CD4-positive, alpha-beta T cell (primary cell): ENCODE results near the gene IFNA8. TPM values are rescaled to one million over a fixed set of nuclear protein-coding genes. Genes with fewer than 3 reads are reported as not detected.

ENCODE experiments used
- ATAC-seq: fragments of 200-7000 bp; cut with Tn5 transposase; one replicate; pipeline ENCODE4 v1.10.0; 2022; ENCODE audit warnings: mild to moderate bottlenecking; ENCODE audit not compliant: poor library complexity
- CTCF ChIA-PET: fragments of 350-600 bp; sonication (Branson Sonifier 250); formaldehyde crosslinking; loops from one replicate; lab custom pipeline; 2021; ENCODE audit warnings: antibody characterized with exemption, inconsistent platforms; lab: Charles Lee
- POLR2A ChIA-PET: fragments of 350-600 bp; sonication (Branson Sonifier 250); formaldehyde crosslinking; loops from one replicate; lab custom pipeline; 2021; ENCODE audit warnings: antibody characterized with exemption, inconsistent platforms; lab: Charles Lee
- DNase-seq, 14 experiments: peaks; one replicate each; pipeline ENCODE4 v3.0.0-alpha.2; 2013 to 2020; ENCODE audit warnings: mixed read lengths in 2 of 14
- H3K27ac ChIP-seq, 2 donors: one replicate each; pipeline versions ENCODE4 v1.5.1 to v1.7.0; 2013; ENCODE audit warnings: low read length in 2 of 2, low read depth in 1 of 2, mild to moderate bottlenecking in 1 of 2
- H3K27me3 ChIP-seq, 2 experiments: 1 replicate in 1 of 2; 2 replicates in 1 of 2; pipeline versions ENCODE4 v1.6.1 to v1.7.0; 2013; ENCODE audit warnings: low read length in 2 of 2, control low read depth in 1 of 2, mild to moderate bottlenecking in 1 of 2, moderate library complexity in 1 of 2; ENCODE audit not compliant: insufficient read depth in 2 of 2, control insufficient read depth in 1 of 2
- H3K36me3 ChIP-seq: one replicate; pipeline ENCODE4 v1.6.1; 2013; ENCODE audit warnings: low read length, control low read depth; ENCODE audit not compliant: insufficient read depth
- H3K4me1 ChIP-seq: one replicate; pipeline ENCODE4 v1.6.1; 2013; ENCODE audit warnings: low read length, control low read depth; ENCODE audit not compliant: insufficient read depth
- H3K4me3 ChIP-seq: one replicate; pipeline ENCODE4 v1.5.1; 2013; ENCODE audit warnings: mild to moderate bottlenecking, low read length, moderate library complexity
- H3K9me3 ChIP-seq, 2 experiments: 1 replicate in 1 of 2; 2 replicates in 1 of 2; pipeline versions ENCODE4 v1.6.1 to v1.7.0; 2013; ENCODE audit warnings: low read length in 2 of 2, mild to moderate bottlenecking in 2 of 2, control low read depth in 1 of 2, moderate library complexity in 1 of 2; ENCODE audit not compliant: control insufficient read depth in 1 of 2, insufficient read depth in 1 of 2
- H3K27ac Mint-ChIP-seq: one replicate; pipeline ENCODE4 v1.8.0; 2020; ENCODE audit warnings: mixed read lengths
- H3K27me3 Mint-ChIP-seq: one replicate; pipeline ENCODE4 v1.8.0; 2021; ENCODE audit warnings: mixed read lengths
- H3K36me3 Mint-ChIP-seq: one replicate; pipeline ENCODE4 v1.8.0; 2021; ENCODE audit warnings: low read depth, mixed read lengths
- H3K4me1 Mint-ChIP-seq: one replicate; pipeline ENCODE4 v1.8.0; 2021; ENCODE audit warnings: low read depth, mixed read lengths
- H3K4me3 Mint-ChIP-seq: one replicate; pipeline ENCODE4 v1.8.0; 2020; ENCODE audit warnings: mild to moderate bottlenecking, mixed read lengths
- H3K9me3 Mint-ChIP-seq: one replicate; pipeline ENCODE4 v1.8.0; 2020; ENCODE audit warnings: mixed read lengths
- intact Hi-C, 2 experiments: fragments of 100-400 bp; cut with DNase I in 1 of 2; cut with micrococcal nuclease in 1 of 2; formaldehyde crosslinking; loops; one replicate each; pipeline versions ENCODE4 v1.15.1 to v1.9.0; 2023 to 2025; cut with DNase I, micrococcal nuclease
- total RNA-seq, 174 experiments: library from RNA in 2 of 174; stranded (reverse) in 2 of 174; gene quantifications; one replicate each; pipeline ENCODE4 v1.2.3 and lab custom pipeline; 2021 to 2026
- TF ChIP-seq, protein P1 (sequence below): fragments of 200-600 bp; IDR thresholded peaks from one replicate; pipeline ENCODE4 v1.8.0; 2022; ENCODE audit warnings: antibody characterized with exemption, mild to moderate bottlenecking

Gene IFNA8
- total RNA-seq, 2 experiments from 2014 or later: not detected

DNA sequence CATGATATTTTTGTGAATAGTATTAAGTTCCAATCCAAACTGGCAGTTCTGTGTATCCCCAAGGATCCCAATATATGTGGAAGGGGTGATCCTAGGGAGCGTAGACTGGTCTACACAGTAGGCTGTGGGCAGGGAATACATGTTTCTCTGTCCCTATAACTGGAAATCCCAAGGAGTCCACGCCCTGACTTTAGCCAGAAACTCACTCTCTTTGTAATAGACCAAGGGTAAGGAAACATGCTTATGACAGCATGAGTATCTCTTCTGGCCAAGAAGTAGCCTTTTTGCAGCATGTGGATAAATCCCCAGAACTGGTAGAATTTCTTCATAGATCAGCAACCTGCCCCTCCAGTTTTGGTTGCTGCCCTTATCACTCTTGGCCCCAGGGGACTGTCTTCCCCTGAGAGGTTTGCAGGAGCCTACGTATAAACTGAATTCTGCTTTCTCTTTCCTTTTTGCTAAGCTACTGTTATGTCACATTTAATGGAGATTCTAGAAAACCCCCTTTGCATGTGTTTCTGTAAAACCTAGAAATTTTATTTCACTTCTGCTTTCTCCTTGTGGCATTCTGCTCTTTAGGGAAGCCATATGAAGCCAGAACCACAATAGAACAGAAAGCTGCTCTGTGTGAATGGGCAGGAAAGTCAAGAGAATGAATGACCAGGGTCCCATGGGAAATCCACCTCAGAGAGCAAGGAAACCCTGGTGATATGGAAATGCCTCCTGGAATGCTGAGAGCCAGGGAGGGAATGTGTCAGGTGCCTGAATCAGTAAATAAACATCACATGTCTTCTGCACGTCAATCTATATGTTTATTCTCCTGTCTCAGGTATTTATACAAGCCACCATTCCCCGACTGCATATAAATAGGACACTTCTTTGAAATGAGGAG lies 27.2 kb upstream of the IFNA8 start:
- DNase-seq (peak in 3 of 14 experiments; percentile 42 to 54 (median 51)), ATAC-seq (peak; percentile 52)
- Histone ChIP-seq H3K27me3 (peaks cover 5 to 16% of the 10 kb centered on the region in 2 experiments), H3K4me1 (no peaks in the 10 kb centered on the region), H3K36me3 (no peaks in the 10 kb centered on the region), H3K4me3 (no peak overlapping the region), H3K9me3 (no peaks in the 10 kb centered on the region), H3K27ac (no peak overlapping the region)
- peaks cover 5% of the 10 kb centered on the region for H3K4me1 Mint-ChIP-seq
- POLR2A ChIA-PET: interaction anchor here (0.7 to 1.4 kb wide), 3 partner anchors 10 to 53 kb away, joined by 3 to 4 read pairs (median 4); no protein-coding TSS in a partner anchor
- CTCF ChIA-PET: interaction anchor here (1.5 kb wide), 1 partner anchor 15 kb away, joined by 3 read pairs; no protein-coding TSS in a partner anchor
- intact Hi-C loops: no loop called here
- H3K27ac Mint-ChIP-seq: no peak overlapping the region
- H3K27me3 Mint-ChIP-seq: peaks cover 63% of the 10 kb centered on the region
- H3K9me3 Mint-ChIP-seq: no peaks in the 10 kb centered on the region
- H3K4me3 Mint-ChIP-seq: peak overlapping the region; percentile 13
- no peaks in the 10 kb centered on the region for H3K36me3 Mint-ChIP-seq
- TF ChIP-seq, protein P1, sequence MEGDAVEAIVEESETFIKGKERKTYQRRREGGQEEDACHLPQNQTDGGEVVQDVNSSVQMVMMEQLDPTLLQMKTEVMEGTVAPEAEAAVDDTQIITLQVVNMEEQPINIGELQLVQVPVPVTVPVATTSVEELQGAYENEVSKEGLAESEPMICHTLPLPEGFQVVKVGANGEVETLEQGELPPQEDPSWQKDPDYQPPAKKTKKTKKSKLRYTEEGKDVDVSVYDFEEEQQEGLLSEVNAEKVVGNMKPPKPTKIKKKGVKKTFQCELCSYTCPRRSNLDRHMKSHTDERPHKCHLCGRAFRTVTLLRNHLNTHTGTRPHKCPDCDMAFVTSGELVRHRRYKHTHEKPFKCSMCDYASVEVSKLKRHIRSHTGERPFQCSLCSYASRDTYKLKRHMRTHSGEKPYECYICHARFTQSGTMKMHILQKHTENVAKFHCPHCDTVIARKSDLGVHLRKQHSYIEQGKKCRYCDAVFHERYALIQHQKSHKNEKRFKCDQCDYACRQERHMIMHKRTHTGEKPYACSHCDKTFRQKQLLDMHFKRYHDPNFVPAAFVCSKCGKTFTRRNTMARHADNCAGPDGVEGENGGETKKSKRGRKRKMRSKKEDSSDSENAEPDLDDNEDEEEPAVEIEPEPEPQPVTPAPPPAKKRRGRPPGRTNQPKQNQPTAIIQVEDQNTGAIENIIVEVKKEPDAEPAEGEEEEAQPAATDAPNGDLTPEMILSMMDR: no peak

DNA sequence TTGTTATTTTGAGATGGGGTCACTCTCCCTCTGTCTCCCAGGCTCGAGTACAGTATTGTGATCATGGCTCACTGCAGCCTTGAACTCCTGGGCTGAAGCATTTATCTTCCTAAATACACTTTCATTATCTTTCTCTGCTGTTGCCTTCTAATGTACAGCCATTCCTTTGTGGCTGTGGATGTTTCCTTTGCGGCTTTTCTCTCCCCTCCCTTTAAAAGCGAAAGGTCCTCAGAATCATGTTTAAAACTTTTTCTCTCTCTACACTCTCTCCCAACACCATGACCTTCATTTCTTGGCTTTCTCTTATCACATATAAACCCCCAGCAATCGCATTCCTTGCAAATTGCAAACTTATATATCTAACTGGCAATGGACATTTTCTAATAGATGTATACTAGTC lies 25.3 kb upstream of the IFNA8 start:
- ChIA-PET POLR2A (no interaction called here), CTCF (no interaction called here)
- Histone ChIP-seq H3K4me1 (no peaks in the 10 kb centered on the region), H3K27me3 (peaks cover 3 to 15% of the 10 kb centered on the region in 2 experiments), H3K27ac (no peak overlapping the region), H3K4me3 (no peak overlapping the region), H3K9me3 (no peaks in the 10 kb centered on the region), H3K36me3 (no peaks in the 10 kb centered on the region)
- H3K9me3 Mint-ChIP-seq: no peaks in the 10 kb centered on the region
- H3K27ac Mint-ChIP-seq: no peak overlapping the region
- ATAC-seq (no peak), DNase-seq (no peak)
- peaks cover 68% of the 10 kb centered on the region for H3K27me3 Mint-ChIP-seq
- H3K36me3 Mint-ChIP-seq: no peaks in the 10 kb centered on the region
- intact Hi-C loops: no loop called here
- TF ChIP-seq, protein P1: no peak
- H3K4me3 Mint-ChIP-seq: no peak overlapping the region
- H3K4me1 Mint-ChIP-seq: peaks cover 5% of the 10 kb centered on the region

DNA sequence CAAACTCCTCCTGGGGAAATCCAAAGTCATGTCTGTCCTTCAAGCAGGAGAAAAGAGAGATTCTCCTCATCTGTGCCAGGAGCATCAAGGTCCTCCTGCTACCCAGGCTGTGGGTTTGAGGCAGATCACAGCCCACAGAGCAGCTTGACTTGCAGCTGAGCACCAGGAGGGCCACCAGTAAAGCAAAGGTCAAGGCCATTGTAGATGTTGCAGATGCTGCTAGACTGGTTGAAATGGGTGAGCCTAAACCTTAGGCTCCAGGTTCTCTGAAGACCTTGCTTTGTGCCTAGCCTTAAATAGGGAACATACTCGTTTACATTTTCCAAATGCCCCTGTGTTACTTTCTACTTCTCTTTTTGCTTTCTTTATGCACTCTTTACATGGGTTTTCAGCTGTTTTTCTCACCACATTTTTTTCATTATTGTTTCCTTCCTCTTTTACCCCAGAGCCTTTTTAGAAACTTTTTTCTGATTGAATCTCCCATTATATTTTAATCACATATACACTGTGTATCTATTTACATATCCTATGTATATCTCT lies 23.7 kb upstream of the IFNA8 start, which contains the start of gene IFNA2:
Gene IFNA2, minus strand, starts transcription at position 268 of the 540 bp plus-strand sequence. Its CDS starts 69 bp downstream, at position 199.
- ChIA-PET CTCF (no interaction called here), POLR2A (no interaction called here)
- no peaks in the 10 kb centered on the region for H3K9me3 Mint-ChIP-seq
- peaks cover 0 to 14% of the 10 kb centered on the region in 2 experiments for H3K27me3 ChIP-seq
- no peak within 1 kb of the TSS for H3K27ac ChIP-seq
- H3K4me1 Mint-ChIP-seq: peaks cover 5% of the 10 kb centered on the region
- peaks cover 61% of the 10 kb centered on the region for H3K27me3 Mint-ChIP-seq
- H3K9me3 ChIP-seq: no peaks in the 10 kb centered on the region
- TF ChIP-seq, protein P1: no peak
- H3K36me3 ChIP-seq: no peaks in the 10 kb centered on the region
- intact Hi-C loops: no loop called here
- no peaks in the 10 kb centered on the region for H3K4me1 ChIP-seq
- no peak within 1 kb of the TSS for H3K4me3 ChIP-seq
- no peaks in the 10 kb centered on the region for H3K36me3 Mint-ChIP-seq
- peak in 1 of 14 experiments; percentile 5 for DNase-seq
- H3K4me3 Mint-ChIP-seq: no peak within 1 kb of the TSS
- no peak within 1 kb of the TSS for H3K27ac Mint-ChIP-seq
- no peak for ATAC-seq
